ENCODE data around the gene SMC1B. TPM values are rescaled to one million over a fixed set of nuclear protein-coding genes. Genes with fewer than 3 reads are reported as not detected.

The SMC1B gene
- total RNA-seq, 2 experiments from 2014 or later, result 0.08 TPM; not detected in 1

DNA sequence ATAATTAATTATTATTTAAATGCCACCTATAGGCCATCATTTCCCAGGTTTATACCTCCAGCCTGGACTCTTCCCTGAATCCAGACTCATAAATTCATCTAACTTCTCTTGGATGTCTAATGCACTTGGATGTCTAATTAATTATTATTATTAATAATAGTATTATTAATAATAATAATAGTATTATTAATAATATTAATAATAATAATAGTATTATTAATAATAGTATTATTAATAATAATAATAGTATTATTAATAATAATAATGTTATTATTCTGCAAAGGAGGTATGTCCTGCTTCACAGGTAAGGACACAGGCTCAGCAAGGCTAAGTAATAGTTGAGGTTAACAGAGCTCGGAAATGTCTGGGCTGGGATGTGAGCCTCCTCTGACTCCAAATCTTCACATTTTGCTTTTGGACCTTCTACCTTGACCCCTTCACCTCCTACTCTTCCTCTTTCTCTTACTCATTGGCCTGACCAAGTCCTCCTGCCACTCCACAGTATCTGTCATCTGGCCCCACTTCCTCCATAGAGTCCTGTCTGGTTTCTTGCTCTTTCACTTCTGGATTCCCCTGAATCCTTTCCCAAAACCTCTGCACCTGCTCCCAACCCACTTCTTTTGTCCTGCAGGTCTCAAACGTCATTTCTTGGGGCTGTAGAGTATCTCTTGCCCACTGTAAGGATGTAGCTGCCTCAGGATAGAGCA lies 8.1 kb upstream of the SMC1B start:
- no peaks in the 10 kb centered on the region for H4K20me1 ChIP-seq (ENCODE audit: insufficient read depth, low read length)

DNA sequence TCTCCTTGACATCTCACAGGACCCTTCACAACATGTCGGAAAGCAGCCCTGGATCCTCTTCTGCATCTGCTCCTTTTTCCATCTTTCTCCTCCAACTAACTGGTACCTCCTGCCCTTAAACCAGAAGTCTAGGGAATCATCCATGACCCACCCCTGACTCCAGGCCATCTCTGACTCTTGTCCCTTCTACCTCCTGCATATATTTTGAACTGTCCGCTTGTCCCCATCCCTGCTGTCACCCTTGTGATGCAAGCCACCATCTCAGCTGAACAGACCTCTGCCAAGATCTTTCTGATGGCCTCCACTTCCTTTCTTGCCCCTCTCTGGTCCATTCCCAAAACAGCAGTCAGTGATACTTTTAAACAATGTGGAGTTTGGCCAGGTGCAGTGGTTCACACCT lies 7.1 kb upstream of the SMC1B start:
- no peak overlapping the region for H3K4me2 ChIP-seq (ENCODE audit: low read length)
- H3K4me3 ChIP-seq (ENCODE audit: low read depth, low read length, poor library complexity, severe bottlenecking), result no peak overlapping the region
- H3K9me2 ChIP-seq (ENCODE audit: insufficient read depth, low read length), result no peaks in the 10 kb centered on the region
- no peaks in the 10 kb centered on the region for H3K9me3 ChIP-seq (ENCODE audit: low read length)
- ChIA-PET POLR2A (no interaction called here), CTCF (ENCODE audit: unreplicated experiment) (no interaction called here)
- no peak for DNase-seq (ENCODE audit: low spot score)
- no TSS peak for BruUV-seq (replicated peaks)
- H2AFZ ChIP-seq (ENCODE audit: low read length), result no peak overlapping the region
- H3K79me2 ChIP-seq (ENCODE audit: insufficient read depth, low read depth, low read length), result no peaks in the 10 kb centered on the region
- TF ChIP-seq, protein P1, sequence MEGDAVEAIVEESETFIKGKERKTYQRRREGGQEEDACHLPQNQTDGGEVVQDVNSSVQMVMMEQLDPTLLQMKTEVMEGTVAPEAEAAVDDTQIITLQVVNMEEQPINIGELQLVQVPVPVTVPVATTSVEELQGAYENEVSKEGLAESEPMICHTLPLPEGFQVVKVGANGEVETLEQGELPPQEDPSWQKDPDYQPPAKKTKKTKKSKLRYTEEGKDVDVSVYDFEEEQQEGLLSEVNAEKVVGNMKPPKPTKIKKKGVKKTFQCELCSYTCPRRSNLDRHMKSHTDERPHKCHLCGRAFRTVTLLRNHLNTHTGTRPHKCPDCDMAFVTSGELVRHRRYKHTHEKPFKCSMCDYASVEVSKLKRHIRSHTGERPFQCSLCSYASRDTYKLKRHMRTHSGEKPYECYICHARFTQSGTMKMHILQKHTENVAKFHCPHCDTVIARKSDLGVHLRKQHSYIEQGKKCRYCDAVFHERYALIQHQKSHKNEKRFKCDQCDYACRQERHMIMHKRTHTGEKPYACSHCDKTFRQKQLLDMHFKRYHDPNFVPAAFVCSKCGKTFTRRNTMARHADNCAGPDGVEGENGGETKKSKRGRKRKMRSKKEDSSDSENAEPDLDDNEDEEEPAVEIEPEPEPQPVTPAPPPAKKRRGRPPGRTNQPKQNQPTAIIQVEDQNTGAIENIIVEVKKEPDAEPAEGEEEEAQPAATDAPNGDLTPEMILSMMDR (conservative IDR thresholded peaks at IDR 0.05; ENCODE audit: low read length), result no peak
- no peak for TF ChIP-seq EZH2phosphoT487 (IDR thresholded peaks at IDR 0.05; ENCODE audit: borderline replicate concordance, low read depth, low read length)
- no peaks in the 10 kb centered on the region for H3K36me3 ChIP-seq (ENCODE audit: insufficient read depth, low read length)
- H3K4me1 ChIP-seq (ENCODE audit: insufficient read depth, low read length, poor library complexity, severe bottlenecking), result no peaks in the 10 kb centered on the region
- H4K20me1 ChIP-seq (ENCODE audit: insufficient read depth, low read length), result no peaks in the 10 kb centered on the region
- no peak overlapping the region for H3K27ac ChIP-seq (ENCODE audit: low read depth, low read length, poor library complexity, severe bottlenecking)
- intact Hi-C loops (cut with micrococcal nuclease; ENCODE audit: unreplicated experiment), result no loop called here

More for the DNA sequence above, 8.1 kb upstream of the SMC1B start:
- Histone ChIP-seq H3K4me2 (ENCODE audit: low read length) (no peak overlapping the region), H3K27ac (ENCODE audit: low read depth, low read length, poor library complexity, severe bottlenecking) (no peak overlapping the region), H3K4me1 (ENCODE audit: insufficient read depth, low read length, poor library complexity, severe bottlenecking) (no peaks in the 10 kb centered on the region), H3K79me2 (ENCODE audit: insufficient read depth, low read depth, low read length) (no peaks in the 10 kb centered on the region), H3K9me2 (ENCODE audit: insufficient read depth, low read length) (no peaks in the 10 kb centered on the region), H2AFZ (ENCODE audit: low read length) (no peak overlapping the region), H3K36me3 (ENCODE audit: insufficient read depth, low read length) (no peaks in the 10 kb centered on the region), H3K9me3 (ENCODE audit: low read length) (no peaks in the 10 kb centered on the region), H3K4me3 (ENCODE audit: low read depth, low read length, poor library complexity, severe bottlenecking) (no peak overlapping the region)
- intact Hi-C loops (cut with micrococcal nuclease; ENCODE audit: unreplicated experiment), result no loop called here
- no peak for DNase-seq (ENCODE audit: low spot score)
- TF ChIP-seq EZH2phosphoT487 (IDR thresholded peaks at IDR 0.05; ENCODE audit: borderline replicate concordance, low read depth, low read length), result no peak
- TF ChIP-seq, protein P1 (conservative IDR thresholded peaks at IDR 0.05; ENCODE audit: low read length), result no peak
- ChIA-PET POLR2A (no interaction called here), CTCF (ENCODE audit: unreplicated experiment) (no interaction called here)
- no TSS peak for BruUV-seq (replicated peaks)

DNA sequence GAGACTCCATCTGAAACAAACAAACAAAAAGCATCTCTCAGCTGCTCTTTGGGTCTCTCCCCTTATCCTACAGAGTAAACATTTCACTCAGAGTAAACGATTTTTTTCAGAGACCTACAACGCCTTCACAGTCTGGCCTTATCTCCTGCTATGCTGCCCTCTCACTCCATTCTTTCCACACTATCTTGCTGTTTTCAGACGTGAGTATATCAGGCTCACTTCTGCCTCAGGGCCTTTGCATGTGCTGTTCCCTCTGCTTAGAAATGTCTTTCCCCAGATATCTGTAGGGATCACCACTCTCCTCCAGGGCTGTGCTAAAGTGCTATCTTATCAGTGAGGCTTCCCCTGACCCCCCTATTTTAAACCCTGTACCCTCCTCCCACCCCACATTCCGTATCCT lies 6.6 kb upstream of the SMC1B start:
- Histone ChIP-seq H3K36me3 (ENCODE audit: insufficient read depth, low read length) (no peaks in the 10 kb centered on the region), H3K4me1 (ENCODE audit: insufficient read depth, low read length, poor library complexity, severe bottlenecking) (no peaks in the 10 kb centered on the region), H2AFZ (ENCODE audit: low read length) (no peak overlapping the region), H3K9me3 (ENCODE audit: low read length) (no peaks in the 10 kb centered on the region), H3K4me3 (ENCODE audit: low read depth, low read length, poor library complexity, severe bottlenecking) (no peak overlapping the region), H3K9me2 (ENCODE audit: insufficient read depth, low read length) (no peaks in the 10 kb centered on the region), H4K20me1 (ENCODE audit: insufficient read depth, low read length) (no peaks in the 10 kb centered on the region), H3K4me2 (ENCODE audit: low read length) (no peak overlapping the region), H3K79me2 (ENCODE audit: insufficient read depth, low read depth, low read length) (no peaks in the 10 kb centered on the region), H3K27ac (ENCODE audit: low read depth, low read length, poor library complexity, severe bottlenecking) (no peak overlapping the region)
- ChIA-PET CTCF (ENCODE audit: unreplicated experiment) (no interaction called here), POLR2A (no interaction called here)
- intact Hi-C loops (cut with micrococcal nuclease; ENCODE audit: unreplicated experiment), result no loop called here
- no peak for DNase-seq (ENCODE audit: low spot score)
- BruUV-seq (replicated peaks), result no TSS peak
- TF ChIP-seq, protein P1 (conservative IDR thresholded peaks at IDR 0.05; ENCODE audit: low read length), result no peak
- no peak for TF ChIP-seq EZH2phosphoT487 (IDR thresholded peaks at IDR 0.05; ENCODE audit: borderline replicate concordance, low read depth, low read length)
